Measurements from ENCODE around the gene CPB1.
"Not testable (repeated sequence)": the region's sequence is repeated elsewhere in the genome, so short reads cannot be mapped to it uniquely, and the experiment has no call there.

Gene CPB1

DNA sequence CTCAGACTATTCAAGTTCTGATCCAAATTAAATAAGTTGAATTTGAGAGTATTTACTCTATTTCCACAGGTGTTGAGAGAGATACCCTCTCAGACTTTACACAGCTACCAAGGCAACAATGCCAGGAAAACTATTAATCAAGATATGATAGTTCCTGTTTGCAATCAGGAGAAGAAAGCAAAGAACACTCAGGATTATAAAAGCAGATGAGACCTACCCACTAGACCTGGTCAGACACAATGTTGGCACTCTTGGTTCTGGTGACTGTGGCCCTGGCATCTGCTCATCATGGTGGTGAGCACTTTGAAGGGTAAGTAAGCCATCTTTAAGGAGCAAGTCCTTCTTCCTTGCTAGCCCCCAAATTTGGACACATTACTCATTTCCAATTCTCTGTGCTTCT, at the start of gene CPB1:
Gene CPB1, plus strand, starts transcription at position 227 of the 400 bp plus-strand sequence. Its CDS starts 13 bp downstream, at position 240.
- FAIRE-seq = no peak

DNA sequence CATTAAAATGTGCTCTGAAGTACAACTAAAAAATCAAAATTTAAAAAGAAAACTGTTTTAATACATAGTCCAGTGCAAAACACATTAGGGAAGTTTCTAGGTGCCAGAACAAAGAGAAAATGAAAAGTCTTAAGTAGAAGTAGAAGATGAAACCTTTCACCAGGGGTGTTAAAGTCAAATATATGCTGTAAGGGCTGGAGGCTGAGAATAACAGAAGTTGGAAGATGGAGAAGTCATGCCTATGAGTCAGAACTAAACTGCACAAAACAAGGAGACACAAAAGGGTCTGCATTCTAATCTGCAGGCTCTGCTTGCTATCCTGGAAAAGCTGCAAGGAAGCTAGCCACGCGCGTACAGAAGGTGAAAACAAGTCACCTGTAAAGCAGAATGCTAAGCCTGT, 48.7 kb upstream of the CPB1 start:
- FAIRE-seq = no peak

DNA sequence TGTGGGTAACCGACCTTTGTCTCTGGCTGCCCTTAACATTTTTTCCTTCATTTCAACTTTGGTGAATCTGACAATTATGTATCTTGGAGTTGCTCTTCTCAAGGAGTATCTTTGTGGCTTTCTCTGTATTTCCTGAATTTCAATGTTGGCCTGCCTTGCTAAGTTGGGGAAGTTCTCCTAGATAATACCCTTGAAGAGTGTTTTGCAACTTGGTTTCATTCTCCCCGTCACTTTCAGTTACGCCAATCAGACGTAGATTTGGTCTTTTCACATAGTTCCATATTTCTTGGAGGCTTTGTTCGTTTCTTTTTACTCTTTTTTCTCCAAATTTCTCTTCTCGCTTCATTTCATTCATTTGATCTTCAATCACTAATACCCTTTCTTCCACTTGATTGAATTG, 42.6 kb upstream of the CPB1 start:
- not testable (repeated sequence) for FAIRE-seq

DNA sequence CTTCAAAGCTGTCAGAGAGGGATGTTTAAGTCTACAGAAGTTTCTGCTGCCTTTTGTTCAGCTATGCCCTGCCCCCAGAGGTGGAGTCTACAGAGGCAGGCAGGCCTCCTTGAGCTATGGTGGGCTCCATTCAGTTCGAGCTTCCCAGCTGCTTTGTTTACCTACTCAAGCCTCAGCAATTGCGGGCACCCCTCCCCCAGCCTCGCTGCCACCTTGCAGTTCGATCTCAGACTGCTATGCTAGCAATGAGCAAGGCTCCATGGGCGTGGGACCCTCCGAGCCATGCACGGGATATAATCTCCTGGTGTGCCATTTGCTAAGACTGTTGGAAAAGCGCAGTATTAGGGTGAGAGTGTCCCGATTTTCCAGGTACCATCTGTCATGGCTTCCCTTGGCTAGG, 41.5 kb upstream of the CPB1 start:
- FAIRE-seq = not testable (repeated sequence)

DNA sequence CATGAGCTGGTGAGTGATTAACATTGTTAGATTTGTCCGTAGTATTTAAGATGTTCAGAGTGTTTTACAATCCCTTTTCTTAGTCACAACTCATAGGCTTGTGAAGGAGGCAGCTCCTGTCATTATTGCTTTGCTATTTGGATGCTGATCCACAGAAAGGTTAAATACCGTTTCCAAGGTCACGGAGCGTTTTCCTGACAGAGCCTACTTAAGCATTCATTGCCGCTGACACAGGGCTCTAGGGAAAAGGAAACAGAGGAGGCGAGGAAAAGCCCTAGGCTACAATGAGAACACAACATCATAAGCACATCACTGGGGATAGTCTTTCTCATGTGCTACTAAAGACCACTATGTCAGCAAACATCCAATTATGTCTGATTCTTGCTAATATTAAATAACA, 38.5 kb upstream of the CPB1 start:
- no peak for FAIRE-seq

DNA sequence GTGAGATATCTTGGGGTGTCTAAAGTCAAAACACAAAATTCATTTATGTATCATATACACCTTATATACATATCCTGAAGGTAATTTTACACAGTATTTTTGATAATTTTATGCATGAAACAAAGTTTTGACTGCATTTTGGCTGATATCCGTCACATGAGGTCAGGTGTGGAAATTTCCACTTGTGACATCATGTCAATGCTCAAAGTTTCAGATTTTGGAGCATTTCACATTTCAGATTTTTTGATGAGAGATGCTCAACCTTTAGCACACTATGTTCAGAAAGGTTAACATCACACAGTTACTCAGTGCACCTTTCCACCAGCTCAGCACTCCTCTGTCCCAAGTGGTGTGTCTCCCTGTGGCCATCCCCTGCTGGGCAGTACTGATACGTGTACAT, 37.7 kb upstream of the CPB1 start:
- FAIRE-seq = no peak

DNA sequence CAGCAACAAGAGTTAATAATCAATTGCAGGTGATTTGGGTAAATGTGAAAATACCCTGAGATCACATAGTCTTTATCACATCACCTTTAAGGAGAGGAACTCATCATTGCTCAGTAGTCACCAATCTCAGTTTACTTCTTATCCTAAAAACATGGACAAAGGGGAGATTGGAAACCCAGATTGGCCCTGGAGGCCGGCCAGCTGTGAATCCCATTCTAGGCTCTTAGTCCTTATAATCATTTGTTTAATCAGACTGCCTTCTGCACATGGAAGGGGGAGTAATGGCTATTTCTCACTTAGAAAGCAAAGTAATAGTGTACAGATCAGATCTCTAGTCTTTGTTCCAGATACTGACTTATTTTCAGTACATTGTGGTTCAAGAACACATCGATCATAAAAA, 37.2 kb upstream of the CPB1 start:
- FAIRE-seq = no peak

DNA sequence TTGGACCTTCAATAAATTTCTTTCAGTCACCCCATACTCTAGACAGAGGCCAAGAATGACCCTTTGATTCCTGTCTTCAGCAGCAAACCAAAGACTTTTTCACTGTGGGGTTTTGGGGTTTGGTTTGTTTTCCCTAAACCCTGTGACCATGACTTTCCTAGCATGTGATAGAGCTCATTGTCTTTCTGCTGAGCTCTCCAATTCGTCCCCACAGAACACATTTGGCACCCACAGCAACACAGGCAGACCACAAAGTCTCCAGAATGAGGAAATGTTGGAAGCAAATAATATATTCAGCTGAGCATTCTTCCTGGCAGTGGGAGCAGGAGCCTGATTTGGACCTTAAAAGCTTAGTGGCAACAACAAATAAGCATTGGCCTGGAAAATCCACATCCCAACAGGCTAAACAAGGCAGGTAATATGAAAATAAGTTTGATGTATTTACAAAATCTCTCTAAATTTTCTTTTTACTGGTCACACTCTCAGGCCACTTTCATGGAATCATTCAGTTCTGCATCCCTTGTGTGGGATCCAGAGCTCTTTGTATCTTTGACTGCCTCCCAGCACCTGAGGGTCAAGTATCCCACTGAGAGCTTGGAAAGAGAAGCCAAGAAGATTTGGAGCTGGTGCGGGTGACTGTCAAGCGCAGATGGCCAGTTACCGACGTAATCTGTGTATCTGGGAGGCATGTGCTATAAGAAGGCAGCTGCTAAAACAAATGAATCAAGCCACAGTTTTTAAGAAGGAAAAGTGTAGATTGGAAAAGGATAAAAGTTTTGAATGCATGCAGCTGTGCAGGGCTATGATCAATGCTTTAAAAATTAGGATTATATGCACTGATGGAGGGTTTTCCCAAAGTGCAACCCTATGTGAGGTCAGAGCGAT, 36.5 kb upstream of the CPB1 start:
- FAIRE-seq = no peak

DNA sequence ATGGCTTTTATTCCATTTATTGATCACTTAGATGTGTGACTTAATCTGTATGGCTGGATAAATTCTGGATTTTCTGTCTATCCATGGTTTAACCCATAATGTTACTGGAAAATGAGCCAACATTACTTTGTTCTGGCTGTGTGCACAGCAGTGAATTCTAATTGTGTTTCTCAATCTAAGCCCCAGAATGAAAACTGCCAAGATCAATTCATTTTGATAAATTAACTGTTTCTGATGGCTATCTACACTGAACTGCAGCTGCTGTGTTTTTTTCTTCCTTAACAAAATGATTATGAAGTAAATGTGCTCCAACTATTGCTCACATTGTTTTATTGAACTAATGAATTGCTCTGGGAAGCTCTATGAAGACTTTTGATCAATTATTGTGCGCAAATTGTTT, 35.7 kb upstream of the CPB1 start:
- FAIRE-seq = no peak

DNA sequence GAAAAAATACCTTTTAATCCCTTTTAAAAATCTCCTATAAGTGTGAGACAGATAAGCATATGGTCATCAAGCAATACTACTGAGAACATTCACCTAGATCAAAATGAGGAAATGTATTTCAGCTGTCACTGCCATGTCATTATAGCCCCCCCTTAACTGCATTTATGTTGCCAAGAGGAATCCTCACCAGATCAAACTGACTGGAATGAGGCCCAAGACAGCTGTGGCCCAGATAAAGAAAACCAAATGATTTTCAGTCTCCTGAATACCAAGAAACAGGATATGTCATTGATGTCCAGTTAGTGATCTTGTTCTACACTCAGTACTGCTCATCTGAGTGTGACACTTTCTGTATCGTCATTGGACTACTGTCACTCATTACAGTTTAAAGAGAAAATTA, 35.1 kb upstream of the CPB1 start:
- no peak for FAIRE-seq

DNA sequence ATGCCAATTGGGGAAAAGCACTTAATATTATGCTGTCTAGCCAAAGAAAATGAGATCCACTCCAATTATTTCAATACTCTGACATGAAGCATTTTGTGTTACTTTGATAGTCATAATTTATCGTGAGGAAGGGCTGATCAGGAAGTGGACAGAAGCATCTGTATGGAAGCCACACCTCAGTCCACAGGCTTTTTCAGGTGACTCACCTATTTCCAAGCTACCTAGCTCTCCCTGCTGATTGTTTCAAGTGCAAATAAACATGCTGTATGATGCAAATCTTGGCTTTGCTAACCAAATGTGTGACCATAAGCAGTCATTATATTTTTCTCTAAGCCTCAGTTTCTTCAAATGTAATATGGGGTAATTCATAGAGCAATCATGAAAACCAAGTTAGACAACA, 30.8 kb upstream of the CPB1 start:
- no peak for FAIRE-seq

DNA sequence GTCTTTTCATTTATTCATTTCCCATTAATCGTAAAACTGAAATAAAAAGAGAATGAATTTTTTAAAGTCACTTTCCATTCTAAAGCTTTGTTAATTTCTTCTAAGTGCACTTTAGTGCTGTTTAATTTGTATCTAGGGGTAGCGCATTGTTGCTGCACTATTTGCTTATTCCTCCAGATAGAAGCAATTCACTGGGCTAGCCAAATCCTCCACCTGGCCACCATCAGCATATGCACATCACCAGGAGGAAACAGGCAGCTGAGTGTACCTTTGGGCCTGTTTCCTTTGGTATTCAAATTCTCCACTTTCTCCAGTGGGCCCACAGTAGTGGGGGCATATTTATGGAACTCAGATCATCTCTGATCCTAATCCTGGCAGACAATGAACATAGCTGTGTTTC, 29.8 kb upstream of the CPB1 start:
- FAIRE-seq = no peak

DNA sequence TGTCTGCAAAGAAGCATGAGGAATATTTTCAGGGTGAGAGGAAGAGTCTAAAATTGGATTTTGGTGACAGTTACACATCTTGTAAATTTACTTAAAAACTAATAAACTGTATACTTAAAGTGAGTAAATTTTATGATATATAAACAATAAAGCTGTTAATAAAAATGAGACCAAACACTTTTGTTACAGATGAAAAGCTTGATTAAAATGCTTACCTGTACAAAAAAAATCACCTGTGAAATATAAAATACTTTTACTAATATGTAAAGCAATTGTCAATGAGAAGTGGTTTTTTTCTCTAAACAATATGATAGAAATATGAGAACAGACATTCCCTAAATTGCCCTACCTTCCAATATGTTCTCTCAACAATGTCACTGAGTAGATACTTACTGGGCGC, 27.2 kb upstream of the CPB1 start:
- FAIRE-seq = no peak

DNA sequence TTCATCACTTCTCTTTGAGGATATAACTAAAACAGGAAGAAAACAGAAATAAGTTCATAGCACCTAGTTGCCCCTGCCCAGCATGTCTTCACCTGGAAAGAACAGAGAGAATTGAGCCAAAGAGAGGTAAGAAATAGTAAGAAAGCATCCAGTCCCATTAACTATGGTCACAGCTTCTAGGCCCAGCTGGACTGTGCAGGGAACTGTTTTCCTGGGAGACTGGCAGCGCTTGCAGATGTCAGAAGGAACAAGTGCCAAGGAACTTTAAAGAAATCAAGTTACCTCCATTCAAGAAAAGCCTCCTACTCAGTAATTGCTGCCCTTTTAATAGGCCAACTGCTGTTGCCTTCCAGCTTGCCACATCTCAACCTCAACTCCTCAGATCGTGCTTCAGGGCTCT, 17.8 kb upstream of the CPB1 start:
- no peak for FAIRE-seq

DNA sequence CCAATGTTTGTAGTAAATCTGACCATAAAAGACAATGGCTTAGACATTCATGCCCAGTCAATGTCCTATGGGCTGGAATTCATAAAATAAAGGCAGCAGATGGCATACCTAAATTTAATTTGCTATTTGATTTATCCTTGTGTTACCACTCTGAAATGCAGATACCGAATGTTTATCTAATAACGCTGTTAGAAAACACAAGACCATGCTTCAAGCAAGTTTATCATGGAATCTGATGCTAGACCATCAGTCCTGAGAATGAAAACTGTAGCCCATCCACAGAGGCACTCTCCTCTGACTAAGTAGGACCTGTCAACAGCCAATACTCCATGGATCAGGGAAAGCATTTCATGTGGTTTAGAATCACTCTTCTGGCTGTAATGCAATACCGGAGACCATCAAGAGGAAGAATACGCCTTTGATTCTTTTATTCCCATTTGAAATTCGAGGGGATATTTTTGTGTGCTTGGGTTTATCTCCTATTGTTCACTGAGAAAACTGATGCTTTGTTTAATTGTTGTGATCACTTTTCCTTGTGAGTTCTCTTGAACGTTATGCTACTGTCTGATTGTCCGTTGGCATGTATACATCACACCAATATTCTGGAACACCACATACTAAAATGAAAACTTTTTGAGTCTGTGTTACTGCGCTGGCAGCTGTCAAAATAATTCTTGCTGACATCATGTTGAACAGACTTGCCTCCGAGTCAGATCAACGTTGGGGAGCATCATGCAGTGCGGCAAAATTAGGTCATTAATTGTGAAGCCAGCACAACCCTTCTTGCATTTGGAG, 12.1 kb upstream of the CPB1 start:
- no peak for FAIRE-seq

DNA sequence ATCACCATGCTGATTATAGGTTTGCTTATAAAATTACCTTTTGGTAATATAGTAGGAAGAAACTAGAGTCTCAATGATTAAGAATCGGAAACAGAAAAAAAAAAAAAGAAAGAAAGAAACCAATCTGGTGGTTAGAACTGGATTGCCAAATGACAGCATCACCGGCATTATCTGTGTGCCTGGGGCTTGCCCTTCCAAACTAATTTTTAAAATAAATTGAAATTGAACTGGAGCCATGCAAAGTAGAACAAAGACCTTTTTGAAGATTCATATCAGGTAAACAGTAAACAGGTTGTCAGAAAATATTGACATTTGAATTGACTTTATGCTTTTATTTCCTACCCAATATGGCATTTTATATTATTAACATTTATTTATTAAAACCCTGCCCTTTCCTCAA, 11.2 kb upstream of the CPB1 start:
- no peak for FAIRE-seq

DNA sequence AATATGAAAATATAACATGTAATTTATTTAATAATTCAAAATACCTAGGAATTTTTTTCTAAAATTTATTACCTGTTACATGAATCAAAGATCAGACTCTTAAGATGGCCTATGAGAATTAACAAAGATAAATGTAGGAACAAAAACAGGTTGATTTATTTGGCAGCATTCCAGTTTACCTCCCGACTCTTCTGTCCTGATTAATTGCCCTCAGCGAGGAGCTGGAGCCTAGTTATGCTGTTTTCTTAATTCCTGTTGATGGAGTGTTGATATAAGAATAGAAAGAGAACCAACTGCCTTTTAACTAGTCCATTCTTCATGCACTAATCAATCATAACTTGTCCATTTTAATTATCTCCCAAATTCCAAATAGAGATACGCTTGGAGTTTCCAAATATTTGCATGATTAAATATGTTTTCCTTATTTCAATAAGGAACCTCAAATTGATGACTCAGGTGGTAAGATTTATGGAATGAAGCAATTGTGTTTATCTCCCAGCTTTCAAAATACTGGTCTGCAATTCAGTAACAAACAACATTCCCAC, 10.6 kb upstream of the CPB1 start:
- no peak for FAIRE-seq

DNA sequence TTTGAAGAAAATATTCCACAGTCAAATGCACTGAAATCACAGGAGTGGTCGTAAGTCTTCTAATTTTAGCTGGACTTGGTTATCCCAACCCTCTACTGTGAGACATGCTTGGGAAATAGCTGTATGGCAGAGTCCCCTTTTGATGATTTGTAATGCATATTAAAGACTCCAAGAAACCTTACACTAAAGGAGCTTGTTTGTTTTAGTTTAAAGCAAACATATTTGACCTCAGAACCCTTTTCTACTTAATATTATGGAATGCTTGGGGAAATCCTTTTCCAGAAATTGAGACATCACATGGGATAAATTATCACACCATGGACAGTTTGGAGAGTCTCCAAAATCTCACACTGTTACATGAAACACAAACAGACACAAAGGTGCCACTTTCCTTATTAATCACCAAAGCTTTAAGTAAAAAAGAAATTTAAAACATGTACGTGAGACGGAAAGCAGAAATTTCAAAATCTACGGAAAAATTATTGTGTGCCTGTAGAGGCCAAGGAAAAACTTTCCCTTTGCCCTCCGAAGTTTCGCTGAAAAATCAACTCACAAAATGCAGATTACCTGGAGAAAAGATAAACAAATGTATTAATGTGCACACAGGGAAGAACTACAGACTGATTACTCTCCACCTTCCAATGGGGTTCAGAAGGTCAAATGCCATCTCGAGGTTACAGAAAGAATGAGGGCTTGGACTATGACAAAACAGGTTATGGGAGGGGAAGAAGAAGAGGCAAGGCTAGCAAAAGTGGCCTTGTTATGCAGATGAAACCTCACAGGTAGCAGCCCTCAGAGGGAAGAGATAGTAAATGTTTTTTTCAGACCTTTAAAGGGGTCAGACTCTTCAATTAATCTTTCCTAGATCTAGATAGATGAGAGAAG, 7.0 kb upstream of the CPB1 start:
- no peak for FAIRE-seq

DNA sequence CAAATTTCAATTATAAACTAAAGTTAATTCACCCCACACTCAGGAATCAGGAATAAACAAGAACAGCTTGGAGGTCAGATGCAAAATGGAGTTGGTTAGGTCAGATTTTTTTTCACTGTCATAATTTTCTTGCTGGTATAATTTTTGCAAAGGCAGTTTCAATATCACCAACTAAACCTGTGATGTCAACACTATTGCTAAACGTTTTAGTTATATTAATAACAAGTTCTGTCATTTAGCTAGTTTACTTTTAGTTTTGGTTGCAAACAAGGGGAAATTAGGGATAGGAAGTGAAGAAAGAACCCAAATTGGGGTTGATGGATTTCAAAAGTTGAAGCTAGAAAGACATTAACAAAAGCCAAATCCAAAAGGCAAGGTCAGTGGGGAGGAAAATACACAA, 4.6 kb upstream of the CPB1 start:
- no peak for FAIRE-seq

DNA sequence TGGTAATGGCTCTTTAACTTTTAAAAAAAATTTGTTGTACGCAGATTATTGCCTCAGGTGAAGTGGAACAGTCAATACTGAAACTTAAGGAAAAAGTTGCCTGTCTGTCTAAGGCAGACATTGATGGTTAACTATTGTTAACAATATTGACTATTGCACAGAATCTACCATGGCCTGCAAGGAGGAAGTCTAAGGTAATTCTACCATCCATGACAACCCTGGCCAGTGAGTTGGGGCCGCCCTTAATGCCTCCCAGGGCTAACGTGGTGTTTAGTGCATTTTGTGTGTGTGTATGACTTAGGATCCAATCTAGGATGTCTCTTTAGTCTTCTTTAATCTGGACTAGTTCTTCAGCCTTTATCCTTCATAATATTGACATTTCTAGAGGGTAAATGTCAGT, 2.1 kb upstream of the CPB1 start:
- FAIRE-seq = no peak

DNA sequence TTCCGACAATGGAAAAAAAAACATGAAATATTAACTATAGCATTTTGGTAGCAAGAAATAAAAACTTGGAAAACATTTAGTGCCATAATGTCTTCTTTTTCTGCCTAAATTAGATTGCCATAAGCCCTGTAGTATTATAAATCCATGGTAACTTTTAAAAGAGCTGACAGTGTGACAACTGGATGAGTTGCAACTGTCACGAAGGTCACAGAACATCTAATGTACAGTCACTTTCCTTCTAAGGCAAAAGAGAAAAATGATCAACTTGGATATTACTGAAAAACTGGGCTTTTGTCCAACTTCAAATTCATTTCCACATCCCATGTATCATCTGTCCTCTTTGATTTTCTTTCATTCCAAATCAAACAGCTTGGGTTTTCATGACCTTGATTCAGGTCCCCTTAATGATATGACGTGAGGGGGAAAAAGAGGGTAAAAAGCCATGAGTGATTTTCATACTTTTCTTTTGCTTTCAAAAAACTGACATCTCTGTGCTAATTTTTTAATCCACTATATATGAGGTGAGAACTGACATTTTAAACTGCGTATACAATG, 602 bp downstream of the CPB1 start:
- FAIRE-seq = no peak

DNA sequence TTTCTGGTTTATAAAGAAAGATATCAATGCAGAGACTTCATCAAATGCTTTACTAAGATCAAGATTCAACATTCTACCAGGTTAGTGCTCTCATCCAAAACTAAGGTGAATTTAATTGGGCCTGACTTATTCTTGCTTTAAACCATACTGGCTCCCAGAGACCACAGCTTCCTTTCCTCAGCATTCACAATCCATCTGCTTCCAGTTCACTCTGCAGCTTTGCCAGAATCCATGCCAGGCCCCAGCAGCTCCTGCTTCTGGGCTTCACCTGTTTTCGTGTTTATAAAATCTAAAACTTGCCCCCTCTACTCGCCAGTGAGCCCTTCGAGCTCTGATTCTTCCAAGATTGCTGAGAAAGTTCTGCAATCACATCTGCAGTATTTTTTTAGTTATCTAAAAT, 2.3 kb downstream of the CPB1 start:
- no peak for FAIRE-seq

DNA sequence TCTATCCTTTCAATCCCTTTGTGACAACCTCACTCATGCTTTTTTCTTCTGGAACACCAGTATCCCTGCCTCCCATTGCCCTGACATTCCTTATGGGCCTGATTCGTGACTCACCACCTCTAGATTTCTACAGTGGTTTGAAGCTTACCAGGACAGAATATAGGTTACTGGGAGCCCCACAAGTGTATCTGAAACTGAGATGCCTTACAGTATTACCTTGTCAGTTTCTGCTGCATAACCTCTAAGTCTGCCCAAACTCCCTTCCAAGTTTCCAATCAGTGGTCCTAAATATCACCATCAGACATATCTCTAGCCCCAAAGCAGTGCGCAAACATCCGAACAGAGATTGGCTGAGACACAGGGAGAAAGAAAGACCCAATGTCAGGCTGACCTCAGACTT, 5.6 kb downstream of the CPB1 start:
- FAIRE-seq = no peak
